Esophagus squamous epithelium (tissue), 5 donors: ENCODE measurements around the gene CFAP77. TPM values are rescaled to one million over a fixed set of nuclear protein-coding genes. Genes with fewer than 3 reads are reported as not detected.

Source experiments
- DNase-seq: peaks from one replicate; lab custom pipeline; 2025; lab: John Stamatoyannopoulos, UW
- H3K27ac ChIP-seq, 4 donors: fragments of 200-600 bp; sonication (generic); one replicate each; pipeline ENCODE4 v1.5.1; 2016 to 2019; ENCODE audit warnings: mild to moderate bottlenecking in 1 of 4
- H3K27me3 ChIP-seq, 4 donors: fragments of 200-600 bp; sonication (generic); 1 replicate in 3 of 4; 2 replicates in 1 of 4; pipeline versions ENCODE4 v1.5.1 to v1.6.0; 2017 to 2021; ENCODE audit warnings: antibody characterized with exemption in 1 of 4
- H3K36me3 ChIP-seq, 3 donors: fragments of 200-600 bp; sonication (generic); one replicate each; pipeline ENCODE4 v1.5.1; 2016 to 2019
- H3K4me1 ChIP-seq, 3 donors: fragments of 200-600 bp; sonication (generic); one replicate each; pipeline ENCODE4 v1.5.1; 2017 to 2019
- H3K4me3 ChIP-seq, 4 donors: fragments of 200-600 bp; sonication (generic); 1 replicate in 3 of 4; 2 replicates in 1 of 4; pipeline ENCODE4 v1.5.1; 2016 to 2019; ENCODE audit warnings: mild to moderate bottlenecking in 2 of 4, moderate library complexity in 1 of 4
- H3K9me3 ChIP-seq, 3 donors: fragments of 200-600 bp; sonication (generic); one replicate each; pipeline ENCODE4 v1.5.1; 2016 to 2019
- POLR2A ChIP-seq, 4 donors: fragments of 450-650 bp; IDR thresholded peaks; one replicate each; pipeline ENCODE4 v1.6.1; 2017; ENCODE audit warnings: antibody characterized with exemption in 4 of 4, mild to moderate bottlenecking in 4 of 4, moderate library complexity in 3 of 4
- WGBS, 2 donors: methylation state at CpG; one replicate each; pipeline ENCODE4 v1.1.5; 2018; 5-methylcytosine and 5-hydroxymethylcytosine counted together
- intact Hi-C: fragments of 100-400 bp; cut with DNase I; formaldehyde crosslinking; loops from one replicate; pipeline ENCODE4 v1.15.0; 2022
- total RNA-seq, 4 donors: library from RNA; depleted of rRNA; stranded (reverse); fragments of >200 nt; gene quantifications; one replicate each; pipeline ENCODE4 v1.1.0, GENCODE V29; 2016
- TF ChIP-seq, protein P1 (sequence below), 6 experiments: fragments of 450-650 bp in 4 of 6; fragments of 200-600 bp in 2 of 6; sonication (generic) in 2 of 6; IDR thresholded peaks; one replicate each; pipeline ENCODE4 v1.5.1; 2016 to 2019; ENCODE audit warnings: antibody characterized with exemption in 6 of 6, mild to moderate bottlenecking in 4 of 6, moderate library complexity in 4 of 6
- donor health status: DM: yes; HTN: yes; CAD: no.

CFAP77 gene
- total RNA-seq, 4 donors from 2014 or later: not detected

GRCh38 chr9:132511191-132511999 lies 101.4 kb downstream of the CFAP77 start:
- intact Hi-C loops: no loop called here
- H3K4me1 ChIP-seq: peaks cover 0 to 8% (median 0%) of the 10 kb centered on the region in 3 donors
- H3K27me3 ChIP-seq: peaks cover 0 to 85% (median 0%) of the 10 kb centered on the region in 4 donors
- H3K27ac ChIP-seq: no peak overlapping the region
- DNase-seq: no peak
- no peak overlapping the region for H3K4me3 ChIP-seq
- TF ChIP-seq, protein P1, sequence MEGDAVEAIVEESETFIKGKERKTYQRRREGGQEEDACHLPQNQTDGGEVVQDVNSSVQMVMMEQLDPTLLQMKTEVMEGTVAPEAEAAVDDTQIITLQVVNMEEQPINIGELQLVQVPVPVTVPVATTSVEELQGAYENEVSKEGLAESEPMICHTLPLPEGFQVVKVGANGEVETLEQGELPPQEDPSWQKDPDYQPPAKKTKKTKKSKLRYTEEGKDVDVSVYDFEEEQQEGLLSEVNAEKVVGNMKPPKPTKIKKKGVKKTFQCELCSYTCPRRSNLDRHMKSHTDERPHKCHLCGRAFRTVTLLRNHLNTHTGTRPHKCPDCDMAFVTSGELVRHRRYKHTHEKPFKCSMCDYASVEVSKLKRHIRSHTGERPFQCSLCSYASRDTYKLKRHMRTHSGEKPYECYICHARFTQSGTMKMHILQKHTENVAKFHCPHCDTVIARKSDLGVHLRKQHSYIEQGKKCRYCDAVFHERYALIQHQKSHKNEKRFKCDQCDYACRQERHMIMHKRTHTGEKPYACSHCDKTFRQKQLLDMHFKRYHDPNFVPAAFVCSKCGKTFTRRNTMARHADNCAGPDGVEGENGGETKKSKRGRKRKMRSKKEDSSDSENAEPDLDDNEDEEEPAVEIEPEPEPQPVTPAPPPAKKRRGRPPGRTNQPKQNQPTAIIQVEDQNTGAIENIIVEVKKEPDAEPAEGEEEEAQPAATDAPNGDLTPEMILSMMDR (IDR thresholded peaks at IDR 0.05): no peak
- TF ChIP-seq POLR2A (IDR thresholded peaks at IDR 0.05): no peak
- no peaks in the 10 kb centered on the region for H3K36me3 ChIP-seq
- H3K9me3 ChIP-seq: no peaks in the 10 kb centered on the region
- 79 to 82% methylated on average over 21 to 23 of the region's 25 CpGs for WGBS, 2 donors

DNA sequence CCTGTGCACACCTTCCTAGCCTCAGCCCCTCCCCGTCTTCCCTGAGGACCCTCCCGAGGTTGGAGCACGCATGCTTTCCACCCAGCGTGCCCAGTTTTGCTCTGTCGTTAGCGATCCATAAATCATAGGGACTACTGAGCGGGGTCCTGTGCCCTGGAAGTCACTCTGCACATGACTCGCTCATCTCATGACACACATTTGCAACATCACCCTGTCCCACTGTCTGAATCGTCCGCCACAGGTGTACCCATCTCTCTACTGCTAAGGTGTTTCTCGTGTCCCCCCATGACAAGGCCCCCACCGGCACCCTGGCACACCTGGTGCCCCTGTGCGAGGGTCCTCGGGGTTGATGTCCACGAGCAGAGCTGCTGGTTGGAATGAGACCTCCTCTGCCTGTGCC lies 103.4 kb downstream of the CFAP77 start:
- TF ChIP-seq, protein P1 (IDR thresholded peaks at IDR 0.05): no peak
- TF ChIP-seq POLR2A (IDR thresholded peaks at IDR 0.05): no peak
- Histone ChIP-seq H3K27ac (no peak overlapping the region), H3K36me3 (no peaks in the 10 kb centered on the region), H3K27me3 (peaks cover 0 to 86% (median 0%) of the 10 kb centered on the region in 4 donors), H3K4me1 (no peaks in the 10 kb centered on the region), H3K4me3 (no peak overlapping the region), H3K9me3 (no peaks in the 10 kb centered on the region)
- intact Hi-C loops: no loop called here
- WGBS, 2 donors: 65 to 74% methylated on average over 10 to 12 of the region's 15 CpGs
- DNase-seq: no peak

GRCh38 chr9:132514011-132514744 lies 104.2 kb downstream of the CFAP77 start:
- peaks cover 0 to 82% (median 0%) of the 10 kb centered on the region in 4 donors for H3K27me3 ChIP-seq
- H3K4me1 ChIP-seq: no peaks in the 10 kb centered on the region
- H3K36me3 ChIP-seq: no peaks in the 10 kb centered on the region
- H3K9me3 ChIP-seq: no peaks in the 10 kb centered on the region
- H3K4me3 ChIP-seq: no peak overlapping the region
- no peak overlapping the region for H3K27ac ChIP-seq
- intact Hi-C loops: no loop called here
- DNase-seq: no peak
- TF ChIP-seq POLR2A (IDR thresholded peaks at IDR 0.05): no peak
- TF ChIP-seq, protein P1 (IDR thresholded peaks at IDR 0.05): no peak
- 50 to 77% methylated on average over 5 to 12 of the region's 22 CpGs for WGBS, 2 donors

DNA sequence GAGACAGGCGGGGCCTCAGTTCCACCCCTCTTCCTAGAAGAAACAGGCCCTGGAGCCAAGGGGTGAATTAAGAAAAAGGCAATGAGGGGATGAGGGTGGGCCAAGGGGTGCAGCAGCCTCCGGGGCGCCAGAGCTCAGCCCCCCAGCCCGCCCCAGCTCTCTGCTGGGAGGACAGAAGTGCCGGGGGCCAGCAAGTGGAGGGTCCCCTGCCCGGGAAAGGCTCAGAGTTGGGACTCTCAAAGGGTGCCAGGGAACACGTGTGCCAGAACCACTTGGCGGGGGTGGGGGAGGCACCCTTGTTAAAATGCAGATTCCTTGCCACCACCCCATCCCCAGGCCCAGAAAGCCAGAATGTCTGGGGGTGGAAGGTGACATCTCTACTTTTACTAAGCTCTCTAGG lies 104.8 kb downstream of the CFAP77 start:
- Histone ChIP-seq H3K36me3 (no peaks in the 10 kb centered on the region), H3K27me3 (peaks cover 0 to 80% (median 0%) of the 10 kb centered on the region in 4 donors), H3K27ac (no peak overlapping the region), H3K4me1 (no peaks in the 10 kb centered on the region), H3K9me3 (no peaks in the 10 kb centered on the region), H3K4me3 (no peak overlapping the region)
- no peak for DNase-seq
- WGBS, 2 donors: 54% methylated on average over 4 of the region's 8 CpGs; no CpG with 5 or more reads in 1 of the 2 donors
- no peak for TF ChIP-seq POLR2A (IDR thresholded peaks at IDR 0.05)
- TF ChIP-seq, protein P1 (IDR thresholded peaks at IDR 0.05): no peak
- intact Hi-C loops: no loop called here

DNA sequence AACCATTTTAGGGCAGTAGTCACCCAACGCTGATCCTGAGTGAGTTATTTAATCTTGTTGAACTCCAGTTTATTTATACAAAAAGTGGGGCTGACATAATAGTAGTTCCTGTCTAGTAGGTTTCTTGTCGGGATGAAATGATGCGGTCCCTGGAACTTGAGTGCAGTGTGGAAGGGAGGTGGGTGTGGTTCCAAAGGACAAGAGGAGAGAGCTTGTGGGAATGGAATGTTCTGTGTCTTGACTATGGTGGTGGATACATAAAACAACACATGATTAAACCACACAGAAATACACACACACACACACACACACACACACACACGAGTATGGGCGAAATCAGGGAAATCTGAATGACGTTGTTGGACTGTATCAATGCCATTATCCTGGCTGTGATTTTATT lies 106.3 kb downstream of the CFAP77 start:
- H3K36me3 ChIP-seq: no peaks in the 10 kb centered on the region
- TF ChIP-seq, protein P1 (IDR thresholded peaks at IDR 0.05): no peak
- no peak for TF ChIP-seq POLR2A (IDR thresholded peaks at IDR 0.05)
- intact Hi-C loops: no loop called here
- H3K4me1 ChIP-seq: no peaks in the 10 kb centered on the region
- no peak for DNase-seq
- H3K27ac ChIP-seq: no peak overlapping the region
- WGBS, 2 donors: 61 to 65% methylated on average over 6 of the region's 6 CpGs
- no peak overlapping the region for H3K4me3 ChIP-seq
- H3K27me3 ChIP-seq: peaks cover 0 to 72% (median 0%) of the 10 kb centered on the region in 4 donors
- H3K9me3 ChIP-seq: no peaks in the 10 kb centered on the region
